PFSK-1 (cell line): ENCODE results near the gene FLCN.

Experiments
- FOXP2 ChIP-seq: optimal IDR thresholded peaks from 2 replicates; pipeline ENCODE3; 2011; ENCODE audit warnings: borderline replicate concordance, control low read depth, inconsistent platforms; ENCODE audit not compliant: insufficient read depth; ENCODE audit errors: extremely low read length, extremely low read depth
- POLR2AphosphoS5 ChIP-seq: IDR thresholded peaks from 2 replicates; pipeline ENCODE4 v1.6.1; 2012; ENCODE audit warnings: low read depth, mild to moderate bottlenecking, control low read depth, low read length, moderate library complexity
- SIN3A ChIP-seq: IDR thresholded peaks from 2 replicates; pipeline ENCODE4 v1.6.1; 2012; ENCODE audit warnings: mild to moderate bottlenecking, low read length, moderate library complexity, borderline replicate concordance; ENCODE audit not compliant: insufficient read depth
- TAF1 ChIP-seq: IDR thresholded peaks from 2 replicates; pipeline ENCODE4 v1.6.1; 2012; ENCODE audit warnings: low read length, control low read depth, borderline replicate concordance; ENCODE audit not compliant: insufficient read depth
- TF ChIP-seq, protein P1 (sequence below), 2 experiments: IDR thresholded peaks; 2 replicates each; pipeline versions ENCODE4 v1.6.1 to v1.8.0; 2011 to 2012; ENCODE audit warnings: low read depth in 2 of 2, low read length in 2 of 2, control low read depth in 1 of 2, inconsistent platforms in 1 of 2, mild to moderate bottlenecking in 1 of 2, moderate library complexity in 1 of 2; ENCODE audit not compliant: insufficient read depth in 1 of 2

Gene FLCN

DNA sequence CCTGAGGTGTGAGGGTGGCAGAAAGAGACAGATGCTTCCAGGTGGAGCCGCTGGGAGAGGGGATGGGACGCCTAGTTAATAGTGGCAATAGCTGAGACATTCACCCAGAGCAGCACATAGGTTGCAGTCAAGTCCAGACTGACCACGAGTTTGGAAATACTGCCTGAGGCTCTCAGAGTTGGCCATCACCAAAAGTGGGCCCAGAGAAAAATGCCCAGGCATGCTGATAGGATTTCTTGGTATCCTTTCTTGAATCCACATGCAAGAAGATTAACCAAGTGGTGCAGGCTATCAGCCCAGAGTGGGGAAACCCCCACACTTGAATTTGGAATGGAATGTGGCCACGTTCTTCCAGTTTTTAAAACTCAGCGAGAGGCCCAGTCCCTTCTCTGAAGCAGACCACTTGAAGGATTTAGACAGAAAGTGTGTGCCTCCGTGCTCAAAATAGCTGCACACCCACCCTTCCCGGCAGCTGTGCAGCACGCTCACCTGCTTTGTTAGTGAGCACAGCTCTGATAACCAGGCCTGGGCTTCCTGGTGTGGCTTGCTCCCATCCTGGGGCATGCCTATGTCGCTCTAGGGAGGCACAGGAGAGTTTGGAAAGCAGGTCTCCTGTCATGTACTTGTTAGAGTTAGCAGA, 66.5 kb downstream of the FLCN start:
- no peak for TF ChIP-seq SIN3A
- TF ChIP-seq TAF1: no peak
- no peak for TF ChIP-seq FOXP2
- TF ChIP-seq, protein P1, sequence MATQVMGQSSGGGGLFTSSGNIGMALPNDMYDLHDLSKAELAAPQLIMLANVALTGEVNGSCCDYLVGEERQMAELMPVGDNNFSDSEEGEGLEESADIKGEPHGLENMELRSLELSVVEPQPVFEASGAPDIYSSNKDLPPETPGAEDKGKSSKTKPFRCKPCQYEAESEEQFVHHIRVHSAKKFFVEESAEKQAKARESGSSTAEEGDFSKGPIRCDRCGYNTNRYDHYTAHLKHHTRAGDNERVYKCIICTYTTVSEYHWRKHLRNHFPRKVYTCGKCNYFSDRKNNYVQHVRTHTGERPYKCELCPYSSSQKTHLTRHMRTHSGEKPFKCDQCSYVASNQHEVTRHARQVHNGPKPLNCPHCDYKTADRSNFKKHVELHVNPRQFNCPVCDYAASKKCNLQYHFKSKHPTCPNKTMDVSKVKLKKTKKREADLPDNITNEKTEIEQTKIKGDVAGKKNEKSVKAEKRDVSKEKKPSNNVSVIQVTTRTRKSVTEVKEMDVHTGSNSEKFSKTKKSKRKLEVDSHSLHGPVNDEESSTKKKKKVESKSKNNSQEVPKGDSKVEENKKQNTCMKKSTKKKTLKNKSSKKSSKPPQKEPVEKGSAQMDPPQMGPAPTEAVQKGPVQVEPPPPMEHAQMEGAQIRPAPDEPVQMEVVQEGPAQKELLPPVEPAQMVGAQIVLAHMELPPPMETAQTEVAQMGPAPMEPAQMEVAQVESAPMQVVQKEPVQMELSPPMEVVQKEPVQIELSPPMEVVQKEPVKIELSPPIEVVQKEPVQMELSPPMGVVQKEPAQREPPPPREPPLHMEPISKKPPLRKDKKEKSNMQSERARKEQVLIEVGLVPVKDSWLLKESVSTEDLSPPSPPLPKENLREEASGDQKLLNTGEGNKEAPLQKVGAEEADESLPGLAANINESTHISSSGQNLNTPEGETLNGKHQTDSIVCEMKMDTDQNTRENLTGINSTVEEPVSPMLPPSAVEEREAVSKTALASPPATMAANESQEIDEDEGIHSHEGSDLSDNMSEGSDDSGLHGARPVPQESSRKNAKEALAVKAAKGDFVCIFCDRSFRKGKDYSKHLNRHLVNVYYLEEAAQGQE (IDR thresholded peaks at IDR 0.05; ENCODE audit: insufficient read depth in 1 of 2, low read depth in 2 of 2, low read length in 2 of 2): no peak
- no peak for TF ChIP-seq POLR2AphosphoS5

DNA sequence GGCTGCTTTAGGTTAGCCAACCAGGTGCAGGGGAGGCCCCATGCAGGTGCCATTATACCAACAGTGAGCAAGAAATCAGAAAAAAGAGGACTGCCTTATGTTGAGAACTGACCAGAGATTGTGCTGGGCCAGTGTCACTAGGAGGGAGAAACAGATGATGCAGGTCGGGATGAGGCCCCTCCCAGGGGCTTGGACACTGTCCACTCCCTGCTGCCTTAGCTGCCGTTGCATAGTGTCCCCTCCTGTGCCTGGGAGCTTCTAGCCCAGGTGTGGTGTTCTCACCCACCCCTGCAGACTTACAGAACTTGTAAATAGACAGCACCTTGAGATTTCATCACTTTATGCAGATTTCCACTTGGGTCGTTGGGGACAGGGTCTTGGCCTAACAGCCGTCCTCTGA, 67.6 kb downstream of the FLCN start:
- no peak for TF ChIP-seq TAF1
- TF ChIP-seq SIN3A: no peak
- no peak for TF ChIP-seq FOXP2
- TF ChIP-seq, protein P1 (IDR thresholded peaks at IDR 0.05; ENCODE audit: insufficient read depth in 1 of 2, low read depth in 2 of 2, low read length in 2 of 2): no peak
- TF ChIP-seq POLR2AphosphoS5: no peak

DNA sequence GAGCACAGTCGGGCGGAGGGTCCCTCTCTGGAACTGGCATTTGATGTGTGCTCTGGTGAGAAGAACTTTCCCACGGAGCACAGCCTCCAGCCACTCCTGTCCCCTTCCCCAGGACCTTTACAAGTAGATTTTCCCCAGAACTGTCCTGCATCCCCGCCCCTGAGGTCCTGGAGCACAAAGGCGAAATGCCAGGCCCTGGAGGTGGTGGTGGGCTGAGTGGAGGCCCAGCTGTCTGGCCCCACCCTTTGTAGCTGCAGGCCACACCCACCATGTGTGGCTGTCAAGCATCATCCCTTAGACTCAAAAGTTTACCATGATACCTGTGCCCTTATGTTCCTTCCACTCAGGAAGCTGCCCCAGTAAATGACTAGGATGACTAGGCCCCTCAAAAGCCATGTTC, 68.6 kb downstream of the FLCN start:
- TF ChIP-seq TAF1 (no peak), POLR2AphosphoS5 (no peak), FOXP2 (no peak), SIN3A (no peak)
- TF ChIP-seq, protein P1 (IDR thresholded peaks at IDR 0.05; ENCODE audit: insufficient read depth in 1 of 2, low read depth in 2 of 2, low read length in 2 of 2): no peak

DNA sequence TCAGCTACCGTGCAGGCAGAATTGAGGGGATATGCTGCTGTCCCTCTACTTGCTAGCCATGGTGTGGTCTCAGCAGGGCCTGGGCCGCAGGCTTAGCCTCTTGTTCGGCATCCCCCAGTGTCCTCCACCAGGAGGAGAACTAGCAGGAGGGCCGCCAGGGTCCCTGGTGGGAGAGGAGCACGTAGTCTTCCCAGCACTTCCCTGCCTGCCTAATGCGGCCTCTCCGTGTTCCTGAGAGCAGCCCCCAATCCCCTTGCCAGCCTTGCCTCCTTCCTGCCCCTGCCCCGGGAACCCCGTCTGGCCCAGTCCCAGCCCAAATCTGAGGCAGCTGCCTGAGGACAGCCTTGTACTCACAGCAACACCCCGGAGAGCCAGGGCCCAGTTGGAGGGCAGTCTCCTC, 69.0 kb downstream of the FLCN start:
- TF ChIP-seq FOXP2: no peak
- TF ChIP-seq, protein P1 (IDR thresholded peaks at IDR 0.05; ENCODE audit: insufficient read depth in 1 of 2, low read depth in 2 of 2, low read length in 2 of 2): no peak
- TF ChIP-seq SIN3A: no peak
- no peak for TF ChIP-seq POLR2AphosphoS5
- no peak for TF ChIP-seq TAF1

DNA sequence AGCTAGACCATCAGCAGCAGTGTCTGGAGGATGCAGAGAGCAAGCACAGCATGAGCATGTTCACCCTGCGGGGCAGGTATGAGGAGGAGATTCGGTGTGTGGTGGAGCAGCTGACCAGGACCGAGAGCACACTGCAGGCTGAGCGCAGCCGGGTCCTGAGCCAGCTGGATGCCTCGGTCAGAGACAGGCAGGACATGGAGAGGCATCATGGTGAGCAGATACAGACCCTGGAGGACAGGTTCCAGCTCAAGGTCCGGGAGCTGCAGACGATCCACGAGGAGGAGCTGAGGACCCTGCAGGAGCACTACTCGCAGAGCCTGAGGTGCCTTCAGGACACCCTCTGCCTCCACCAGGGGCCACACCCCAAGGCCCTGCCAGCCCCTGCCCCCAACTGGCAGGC, 69.6 kb downstream of the FLCN start:
- no peak for TF ChIP-seq POLR2AphosphoS5
- TF ChIP-seq SIN3A: no peak
- TF ChIP-seq FOXP2: no peak
- TF ChIP-seq, protein P1 (IDR thresholded peaks at IDR 0.05; ENCODE audit: insufficient read depth in 1 of 2, low read depth in 2 of 2, low read length in 2 of 2): no peak
- no peak for TF ChIP-seq TAF1
